ENCODE measurements around the gene CLDN22.

The CLDN22 gene

GRCh38 chr4:183320211-183321059 lies at the start of gene CLDN22:
Gene CLDN22, minus strand, starts transcription at chr4:183320276. Its CDS starts 58 bp downstream, at chr4:183320218.
- DNase-seq (ENCODE audit: low read depth in 2 of 2, low spot score in 1 of 2), result no peak

- DNase-seq (ENCODE audit: low read depth in 2 of 2, low spot score in 1 of 2), result no peak
Observed at GRCh38 chr4:183369073-183369472, 49.0 kb upstream of the CLDN22 start.

GRCh38 chr4:183366206-183366835 lies 46.2 kb upstream of the CLDN22 start:
- DNase-seq (ENCODE audit: low read depth in 2 of 2, low spot score in 1 of 2), result no peak

- no peak for DNase-seq (ENCODE audit: low read depth in 2 of 2, low spot score in 1 of 2)
Observed at GRCh38 chr4:183364025-183364424, 43.9 kb upstream of the CLDN22 start.

- no peak for DNase-seq (ENCODE audit: low read depth in 2 of 2, low spot score in 1 of 2)
Observed at GRCh38 chr4:183362916-183363542, 43.0 kb upstream of the CLDN22 start.

- DNase-seq (ENCODE audit: low read depth in 2 of 2, low spot score in 1 of 2), result no peak
Observed at GRCh38 chr4:183362036-183362435, 42.0 kb upstream of the CLDN22 start.

GRCh38 chr4:183360161-183360919 lies 40.3 kb upstream of the CLDN22 start:
- DNase-seq (ENCODE audit: low read depth in 2 of 2, low spot score in 1 of 2), result no peak

GRCh38 chr4:183358215-183358755 lies 38.2 kb upstream of the CLDN22 start:
- no peak for DNase-seq (ENCODE audit: low read depth in 2 of 2, low spot score in 1 of 2)

- no peak for DNase-seq (ENCODE audit: low read depth in 2 of 2, low spot score in 1 of 2)
Observed at GRCh38 chr4:183356931-183357675, 37.0 kb upstream of the CLDN22 start.

- DNase-seq (ENCODE audit: low read depth in 2 of 2, low spot score in 1 of 2), result no peak
Observed at GRCh38 chr4:183356173-183356830, 36.2 kb upstream of the CLDN22 start.

- no peak for DNase-seq (ENCODE audit: low read depth in 2 of 2, low spot score in 1 of 2)
Observed at GRCh38 chr4:183355405-183355804, 35.3 kb upstream of the CLDN22 start.

GRCh38 chr4:183354219-183354618 lies 34.1 kb upstream of the CLDN22 start:
- DNase-seq (ENCODE audit: low read depth in 2 of 2, low spot score in 1 of 2), result no peak

- no peak for DNase-seq (ENCODE audit: low read depth in 2 of 2, low spot score in 1 of 2)
Observed at GRCh38 chr4:183353557-183353956, 33.5 kb upstream of the CLDN22 start.

GRCh38 chr4:183352546-183352945 lies 32.5 kb upstream of the CLDN22 start:
- DNase-seq (ENCODE audit: low read depth in 2 of 2, low spot score in 1 of 2), result no peak

- DNase-seq (ENCODE audit: low read depth in 2 of 2, low spot score in 1 of 2), result no peak
Observed at GRCh38 chr4:183350317-183351071, 30.4 kb upstream of the CLDN22 start.

GRCh38 chr4:183349673-183350072 lies 29.6 kb upstream of the CLDN22 start:
- no peak for DNase-seq (ENCODE audit: low read depth in 2 of 2, low spot score in 1 of 2)

GRCh38 chr4:183348706-183349659 lies 28.9 kb upstream of the CLDN22 start:
- no peak for DNase-seq (ENCODE audit: low read depth in 2 of 2, low spot score in 1 of 2)

GRCh38 chr4:183348136-183348535 lies 28.1 kb upstream of the CLDN22 start:
- DNase-seq (ENCODE audit: low read depth in 2 of 2, low spot score in 1 of 2), result no peak

Data from stimulated activated CD8-positive, alpha-beta memory T cell treated with anti-CD3 and anti-CD28 coated beads, Interleukin-4, amount 100 ng/mL, for 4 hours (primary cell).